HG02973 (cell line): ENCODE measurements around the gene FAXDC2.
"Not testable (repeated sequence)": the region's sequence is repeated elsewhere in the genome, so short reads cannot be mapped to it uniquely, and the experiment has no call there.

Source experiments
- ATAC-seq: cut with Tn5 transposase; IDR thresholded peaks from one replicate; pipeline ENCODE4 v1.9.1; 2021; ENCODE audit warnings: moderate library complexity; ENCODE audit not compliant: unreplicated experiment

Gene FAXDC2

DNA sequence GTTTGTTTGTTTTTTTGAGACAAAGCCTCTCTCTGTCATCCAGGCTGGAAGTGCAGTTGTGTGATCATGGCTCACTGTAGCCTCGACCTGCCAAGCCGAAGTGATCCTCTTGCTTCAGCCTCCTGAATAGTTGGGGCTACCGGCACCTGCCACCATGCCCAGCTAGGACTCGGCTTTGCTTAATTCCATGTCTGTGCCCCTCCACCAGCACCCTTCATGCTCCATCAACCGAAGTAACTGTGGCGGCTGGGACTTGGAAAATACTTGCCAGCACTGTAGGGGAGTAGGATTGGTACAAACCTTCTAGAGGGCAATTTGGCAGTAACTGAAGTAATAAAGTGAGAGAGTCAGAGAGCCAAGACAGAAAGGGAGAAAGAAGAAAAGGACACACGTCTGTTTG lies 19.0 kb downstream of the FAXDC2 start:
- no peak for ATAC-seq

DNA sequence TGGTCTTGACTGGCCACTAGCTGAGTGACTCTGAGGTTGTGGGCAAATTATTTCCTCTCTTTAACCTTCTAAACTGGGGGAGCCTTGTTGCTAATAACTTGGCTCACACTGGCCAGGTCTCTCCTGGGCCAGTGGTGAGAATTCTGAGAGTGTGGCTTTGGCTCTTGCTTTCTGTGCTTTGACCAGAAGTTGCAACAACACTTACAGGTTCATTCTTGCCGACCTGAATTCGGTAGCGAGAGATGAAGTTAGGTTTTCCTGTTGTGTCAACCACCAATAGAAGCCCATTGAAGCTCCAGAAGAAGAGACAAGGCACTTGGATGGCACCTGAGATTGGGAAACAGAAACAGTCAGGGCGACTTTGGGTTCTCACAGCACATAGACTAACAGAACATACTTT lies 19.8 kb downstream of the FAXDC2 start:
- no peak for ATAC-seq

DNA sequence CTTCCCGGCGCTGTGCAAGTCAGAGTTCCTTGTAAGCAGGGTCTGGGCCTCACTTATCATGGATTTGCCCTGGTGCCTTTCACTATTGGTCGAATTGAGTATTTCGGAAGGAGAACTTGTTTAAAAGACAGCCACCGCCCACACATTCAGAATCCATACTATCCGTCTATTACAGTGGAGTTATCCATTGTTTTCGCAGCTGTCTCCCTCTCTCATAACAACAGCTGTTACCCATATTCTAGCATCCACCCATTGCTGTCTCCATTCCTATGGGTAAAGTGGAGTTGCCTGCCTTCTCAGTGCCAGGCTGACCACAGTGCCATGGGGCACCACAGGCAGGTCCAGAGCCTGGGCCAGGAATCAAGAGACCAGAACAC lies 20.2 kb downstream of the FAXDC2 start:
- no peak for ATAC-seq

- ATAC-seq = no peak
Observed at GRCh38 chr5:154829589-154830218, 20.7 kb downstream of the FAXDC2 start.

GRCh38 chr5:154829181-154829588 lies 21.2 kb downstream of the FAXDC2 start:
- ATAC-seq = no peak

DNA sequence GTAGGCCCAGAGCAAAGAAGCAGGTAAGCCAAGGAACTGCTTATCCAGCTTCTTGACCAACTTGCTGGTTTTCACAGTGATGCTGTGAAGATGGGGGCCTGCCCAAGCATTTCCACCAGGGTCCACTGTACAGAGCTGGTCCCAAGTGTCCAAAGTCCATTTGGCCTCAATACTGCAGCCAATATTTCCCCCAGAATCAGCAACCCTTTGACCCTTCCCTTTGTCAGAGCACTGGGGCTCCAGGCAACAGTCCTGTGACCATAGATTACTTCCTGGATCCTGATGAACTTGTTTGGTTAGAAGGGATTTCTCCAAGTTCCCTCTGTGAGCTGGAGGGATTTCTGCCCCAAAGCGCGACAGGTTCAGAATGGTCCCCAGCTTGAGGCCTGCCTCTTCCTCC lies 26.3 kb downstream of the FAXDC2 start:
- ATAC-seq = no peak

DNA sequence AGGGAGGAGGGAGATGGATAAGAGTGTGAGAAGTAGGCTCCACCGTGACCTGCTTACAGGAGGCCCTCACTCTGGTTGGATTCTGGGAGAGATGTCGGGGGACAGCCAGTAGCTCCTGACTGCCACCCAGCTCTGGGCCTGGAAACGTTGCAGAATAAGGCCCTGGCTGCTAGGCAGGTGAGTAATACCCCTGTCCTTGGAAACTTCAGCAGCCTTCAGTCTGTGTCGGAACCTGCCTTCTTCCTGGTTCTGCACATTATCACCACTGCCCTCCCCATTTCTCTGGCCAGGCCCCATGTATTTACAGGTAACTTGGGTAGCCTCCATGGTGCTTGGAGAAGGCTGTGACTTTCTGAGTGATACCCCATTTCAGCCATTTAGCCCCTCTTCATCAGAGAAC lies 26.8 kb downstream of the FAXDC2 start:
- ATAC-seq = no peak

GRCh38 chr5:154822896-154823295 lies 27.5 kb downstream of the FAXDC2 start:
- ATAC-seq = not testable (repeated sequence)

GRCh38 chr5:154820383-154820782 lies 30.0 kb downstream of the FAXDC2 start:
- no peak for ATAC-seq

DNA sequence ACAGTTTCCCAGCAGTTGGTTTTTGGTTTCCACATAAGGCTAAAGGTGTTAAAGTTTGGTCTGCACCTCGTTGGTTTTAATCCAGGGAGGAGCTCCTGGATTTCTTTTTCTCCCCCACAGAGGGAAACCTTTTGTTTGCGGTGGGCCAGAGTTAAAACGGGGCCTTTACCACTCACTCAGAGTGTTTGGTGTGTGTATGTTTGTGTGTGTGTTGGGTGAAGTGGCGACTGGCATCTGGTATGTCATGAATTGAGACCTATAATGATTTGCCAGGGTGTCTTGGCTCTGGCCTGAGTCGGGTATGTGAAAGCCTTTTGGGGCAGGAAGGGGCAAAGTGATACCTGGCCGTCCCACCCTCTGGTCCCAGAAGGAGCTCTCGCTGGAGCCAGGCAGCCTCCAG lies 30.9 kb downstream of the FAXDC2 start:
- ATAC-seq = no peak

DNA sequence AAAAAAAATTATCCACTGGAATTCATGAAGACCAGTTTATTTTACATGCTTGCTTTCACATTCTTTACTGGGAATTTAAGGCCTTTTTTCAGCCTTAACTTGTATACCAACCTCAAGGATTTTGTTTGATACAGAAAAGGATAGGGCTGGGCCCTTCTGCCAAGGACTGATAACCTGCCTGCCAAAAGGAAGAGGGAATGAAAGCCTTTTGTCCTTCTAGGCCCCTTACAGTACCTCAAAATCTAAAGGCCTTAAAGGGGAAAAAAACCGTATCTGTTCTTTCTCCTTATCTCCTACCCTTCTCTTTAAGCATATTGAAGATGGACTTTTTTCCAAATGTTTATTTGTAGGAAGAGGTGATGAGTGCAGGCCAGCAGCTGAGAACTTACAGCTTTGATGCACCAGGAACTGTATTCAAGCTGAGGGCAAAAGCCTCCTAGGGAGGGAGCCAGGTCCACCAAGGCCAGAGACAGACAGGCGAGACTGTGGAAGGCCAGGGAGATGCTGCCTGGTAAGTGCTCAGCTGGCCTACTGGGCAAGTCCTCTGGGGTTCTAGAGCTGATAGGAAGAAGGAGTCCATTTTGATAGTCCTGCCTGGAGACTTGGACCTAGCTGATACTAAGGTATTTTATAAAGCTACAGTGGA lies 31.8 kb downstream of the FAXDC2 start:
- ATAC-seq = no peak

- ATAC-seq = no peak
Observed at GRCh38 chr5:154817815-154818214, 32.6 kb downstream of the FAXDC2 start.

GRCh38 chr5:154816891-154817492 lies 33.4 kb downstream of the FAXDC2 start:
- no peak for ATAC-seq

GRCh38 chr5:154815684-154816247 lies 34.6 kb downstream of the FAXDC2 start:
- no peak for ATAC-seq

DNA sequence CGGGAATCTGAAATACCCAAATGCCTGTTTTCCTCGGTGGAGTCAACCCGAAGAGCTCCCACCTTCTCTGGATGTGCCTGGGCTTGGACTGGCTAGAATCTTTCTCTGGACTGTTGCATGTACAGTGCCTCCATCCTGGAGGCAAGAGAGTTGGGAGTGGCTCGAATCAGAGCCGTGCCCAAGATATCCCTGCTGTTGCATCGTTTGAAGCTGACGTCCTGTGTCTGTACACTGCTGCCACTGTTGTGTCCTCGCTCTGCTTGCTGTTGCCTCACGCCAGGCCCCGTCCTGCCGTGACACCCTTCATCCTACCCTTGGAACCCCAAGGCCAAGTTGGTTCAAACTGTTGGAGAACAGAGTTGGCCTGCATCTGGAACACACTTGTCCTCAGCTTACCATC lies 35.4 kb downstream of the FAXDC2 start:
- ATAC-seq = no peak

DNA sequence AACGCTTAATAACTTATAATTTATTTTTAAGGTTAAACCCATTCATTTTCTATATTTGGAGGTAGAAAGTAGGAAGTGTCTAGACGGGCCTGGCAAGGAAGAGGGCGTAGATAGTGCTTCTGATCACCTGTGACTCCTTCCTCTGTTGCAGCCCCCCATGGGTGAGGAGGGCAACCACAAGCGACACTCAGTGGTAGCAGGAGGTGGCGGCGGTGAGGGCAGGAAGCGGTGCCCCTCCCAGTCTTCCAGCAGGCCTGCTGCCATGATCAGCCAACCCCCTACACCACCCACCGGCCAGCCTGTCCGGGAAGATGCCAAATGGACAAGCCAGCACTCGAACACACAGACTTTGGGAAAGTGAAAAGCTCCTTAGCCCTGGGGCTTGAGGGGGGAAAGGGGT lies 36.7 kb downstream of the FAXDC2 start:
- no peak for ATAC-seq

DNA sequence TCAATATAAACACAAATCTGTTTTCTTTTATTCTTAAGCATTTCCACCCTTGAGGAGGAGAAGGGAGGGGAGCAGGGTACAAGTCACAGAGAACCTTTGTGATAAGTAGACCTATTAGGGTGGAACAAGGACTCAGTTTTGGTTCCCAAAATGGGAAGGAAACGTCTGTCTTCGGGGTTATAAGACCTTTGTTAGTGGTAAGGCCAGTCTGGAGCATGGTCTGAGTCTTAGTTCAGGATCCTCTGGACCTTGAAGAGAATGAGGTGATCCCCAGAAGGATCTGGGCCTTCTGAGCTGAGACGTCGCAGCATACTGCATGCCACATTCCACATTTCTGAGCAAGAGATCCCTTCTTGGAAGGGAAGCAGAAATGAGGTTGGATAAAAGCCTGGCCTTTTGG lies 37.2 kb downstream of the FAXDC2 start:
- ATAC-seq = no peak

GRCh38 chr5:154811653-154812465 lies 38.5 kb downstream of the FAXDC2 start:
- peak; percentile 61 for ATAC-seq

GRCh38 chr5:154811239-154811638 lies 39.2 kb downstream of the FAXDC2 start:
- ATAC-seq = no peak

- no peak for ATAC-seq
Observed at GRCh38 chr5:154806176-154806575, 44.2 kb downstream of the FAXDC2 start.

GRCh38 chr5:154802050-154802449 lies 48.4 kb downstream of the FAXDC2 start:
- ATAC-seq = no peak
